B cell (primary cell): Measurements from ENCODE around the gene GTF2A1L.

ENCODE experiments used
- EZH2 ChIP-seq: IDR thresholded peaks from 2 replicates; pipeline ENCODE4 v1.6.1; 2012; ENCODE audit warnings: borderline replicate concordance, low read depth, mild to moderate bottlenecking, moderate library complexity, low read length; ENCODE audit not compliant: insufficient read depth, poor library complexity, severe bottlenecking
- TF ChIP-seq, protein P1 (sequence below): fragments of 200-600 bp; IDR thresholded peaks from one replicate; pipeline ENCODE4 v1.8.0; 2022; ENCODE audit warnings: antibody characterized with exemption, mild to moderate bottlenecking

DNA sequence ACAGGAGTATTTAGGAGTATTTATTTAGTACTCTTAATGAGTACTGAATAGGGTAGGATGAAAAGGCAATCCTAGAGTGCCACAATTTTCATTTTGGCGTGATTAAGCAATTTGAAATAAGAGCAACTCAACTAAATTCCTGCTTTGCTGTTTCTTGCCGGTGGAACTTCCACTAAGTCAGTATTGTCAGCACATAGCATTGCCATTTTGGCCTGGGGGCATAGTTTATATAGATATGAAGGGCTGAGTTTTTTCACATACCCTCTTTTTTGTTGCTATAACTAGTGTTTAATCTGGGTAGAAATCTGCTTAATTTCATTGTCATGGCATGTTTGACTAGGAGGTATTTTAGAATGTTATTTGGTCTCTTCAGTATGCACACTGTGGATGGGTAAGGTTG lies 1.9 kb downstream of the GTF2A1L start:
- TF ChIP-seq, protein P1, sequence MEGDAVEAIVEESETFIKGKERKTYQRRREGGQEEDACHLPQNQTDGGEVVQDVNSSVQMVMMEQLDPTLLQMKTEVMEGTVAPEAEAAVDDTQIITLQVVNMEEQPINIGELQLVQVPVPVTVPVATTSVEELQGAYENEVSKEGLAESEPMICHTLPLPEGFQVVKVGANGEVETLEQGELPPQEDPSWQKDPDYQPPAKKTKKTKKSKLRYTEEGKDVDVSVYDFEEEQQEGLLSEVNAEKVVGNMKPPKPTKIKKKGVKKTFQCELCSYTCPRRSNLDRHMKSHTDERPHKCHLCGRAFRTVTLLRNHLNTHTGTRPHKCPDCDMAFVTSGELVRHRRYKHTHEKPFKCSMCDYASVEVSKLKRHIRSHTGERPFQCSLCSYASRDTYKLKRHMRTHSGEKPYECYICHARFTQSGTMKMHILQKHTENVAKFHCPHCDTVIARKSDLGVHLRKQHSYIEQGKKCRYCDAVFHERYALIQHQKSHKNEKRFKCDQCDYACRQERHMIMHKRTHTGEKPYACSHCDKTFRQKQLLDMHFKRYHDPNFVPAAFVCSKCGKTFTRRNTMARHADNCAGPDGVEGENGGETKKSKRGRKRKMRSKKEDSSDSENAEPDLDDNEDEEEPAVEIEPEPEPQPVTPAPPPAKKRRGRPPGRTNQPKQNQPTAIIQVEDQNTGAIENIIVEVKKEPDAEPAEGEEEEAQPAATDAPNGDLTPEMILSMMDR, result no peak
- no peak for TF ChIP-seq EZH2
